ENCODE data around the gene MIOX.

The MIOX gene

DNA sequence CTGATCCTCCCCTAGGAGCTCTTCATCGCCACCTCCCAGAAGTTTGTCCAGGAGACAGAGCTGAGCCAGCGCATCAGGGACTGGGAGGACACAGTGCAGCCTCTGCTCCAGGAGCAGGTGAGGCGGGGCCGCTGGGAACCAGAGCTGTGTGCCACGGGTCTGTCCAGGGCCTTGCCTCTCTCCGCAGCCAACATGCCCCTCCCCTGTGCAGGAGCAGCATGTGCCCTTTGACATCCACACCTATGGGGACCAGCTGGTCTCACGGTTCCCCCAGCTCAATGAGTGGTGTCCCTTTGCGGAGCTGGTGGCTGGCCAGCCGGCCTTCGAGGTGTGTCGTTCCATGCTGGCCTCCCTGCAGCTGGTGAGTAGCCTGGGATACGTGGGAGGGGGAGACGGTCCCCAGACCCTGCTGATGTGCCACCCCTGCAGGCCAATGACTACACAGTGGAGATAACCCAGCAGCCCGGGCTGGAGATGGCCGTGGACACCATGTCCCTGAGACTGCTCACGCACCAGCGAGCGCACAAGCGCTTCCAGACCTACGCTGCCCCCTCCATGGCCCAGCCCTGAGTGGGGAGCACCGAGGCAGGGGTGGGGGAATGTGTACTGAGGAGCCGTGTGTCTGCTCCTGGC, 36.3 kb downstream of the MIOX start:
- TF ChIP-seq, protein P1, sequence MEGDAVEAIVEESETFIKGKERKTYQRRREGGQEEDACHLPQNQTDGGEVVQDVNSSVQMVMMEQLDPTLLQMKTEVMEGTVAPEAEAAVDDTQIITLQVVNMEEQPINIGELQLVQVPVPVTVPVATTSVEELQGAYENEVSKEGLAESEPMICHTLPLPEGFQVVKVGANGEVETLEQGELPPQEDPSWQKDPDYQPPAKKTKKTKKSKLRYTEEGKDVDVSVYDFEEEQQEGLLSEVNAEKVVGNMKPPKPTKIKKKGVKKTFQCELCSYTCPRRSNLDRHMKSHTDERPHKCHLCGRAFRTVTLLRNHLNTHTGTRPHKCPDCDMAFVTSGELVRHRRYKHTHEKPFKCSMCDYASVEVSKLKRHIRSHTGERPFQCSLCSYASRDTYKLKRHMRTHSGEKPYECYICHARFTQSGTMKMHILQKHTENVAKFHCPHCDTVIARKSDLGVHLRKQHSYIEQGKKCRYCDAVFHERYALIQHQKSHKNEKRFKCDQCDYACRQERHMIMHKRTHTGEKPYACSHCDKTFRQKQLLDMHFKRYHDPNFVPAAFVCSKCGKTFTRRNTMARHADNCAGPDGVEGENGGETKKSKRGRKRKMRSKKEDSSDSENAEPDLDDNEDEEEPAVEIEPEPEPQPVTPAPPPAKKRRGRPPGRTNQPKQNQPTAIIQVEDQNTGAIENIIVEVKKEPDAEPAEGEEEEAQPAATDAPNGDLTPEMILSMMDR (IDR thresholded peaks at IDR 0.05) = no peak
- no peak for TF ChIP-seq ZFX (IDR thresholded peaks at IDR 0.05; ENCODE audit: borderline replicate concordance)
- H3K27ac ChIP-seq = peak overlapping the region; percentile 99

DNA sequence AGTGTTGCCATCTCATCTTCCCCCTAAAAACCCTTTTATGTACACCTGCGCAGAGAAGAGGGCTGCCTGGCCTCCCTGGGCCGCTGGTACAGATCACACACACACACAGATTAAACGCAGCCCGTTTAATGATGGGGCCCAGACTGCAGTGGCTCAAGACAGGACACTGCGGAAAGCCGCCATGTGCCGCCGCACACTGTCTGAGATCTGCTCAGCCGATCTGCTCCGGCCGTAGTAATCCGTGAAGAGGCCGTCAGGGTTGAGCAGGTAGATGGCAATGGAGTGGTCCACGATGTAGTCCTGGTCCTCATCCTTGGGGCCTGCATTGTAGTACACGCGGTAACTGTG, 36.8 kb downstream of the MIOX start:
- TF ChIP-seq, protein P1 (IDR thresholded peaks at IDR 0.05) = no peak
- TF ChIP-seq ZFX (IDR thresholded peaks at IDR 0.05; ENCODE audit: borderline replicate concordance) = no peak
- peak overlapping the region; percentile 99 for H3K27ac ChIP-seq

DNA sequence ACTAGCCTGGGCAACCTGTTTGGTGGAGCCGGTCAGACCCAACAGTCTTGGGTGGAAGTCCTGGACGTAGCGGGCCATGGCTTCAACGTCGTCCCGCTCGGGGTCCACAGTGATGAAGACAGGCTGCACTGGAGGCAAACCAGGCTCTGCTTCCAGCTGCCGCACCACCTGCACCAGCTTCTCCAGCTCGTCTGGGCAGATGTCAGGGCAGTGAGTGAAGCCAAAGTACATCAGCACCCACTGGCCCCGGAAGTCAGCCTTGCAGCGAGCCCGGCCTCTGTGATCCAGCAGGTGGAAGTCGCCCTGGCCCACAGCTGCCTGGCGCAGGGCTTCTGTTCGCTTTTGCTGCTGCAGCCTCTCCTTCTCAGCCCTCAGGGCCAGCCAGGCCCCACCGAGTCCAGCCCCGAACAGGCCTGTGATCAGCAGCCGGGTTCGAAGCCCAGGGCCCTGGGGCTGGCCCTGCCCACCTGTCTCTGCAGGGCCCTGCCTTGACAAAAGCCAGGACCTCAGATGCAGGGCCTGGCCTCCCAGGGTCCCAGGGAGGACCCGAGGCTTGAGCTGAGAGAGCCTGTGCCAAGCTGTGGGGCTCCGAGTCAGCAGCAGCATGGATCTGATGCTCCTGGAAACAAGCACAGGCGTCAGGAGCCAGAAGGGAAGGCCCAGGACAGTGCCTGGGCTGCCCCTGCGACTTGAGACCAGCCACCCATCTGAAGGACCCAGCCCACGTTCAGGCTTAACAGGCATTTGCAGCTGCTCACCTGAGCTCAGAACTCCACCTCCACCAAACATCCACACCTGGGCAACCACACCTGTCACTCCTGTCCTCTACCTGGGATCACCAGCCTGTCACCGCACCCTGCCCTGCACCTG, 37.4 kb downstream of the MIOX start:
- no peak for TF ChIP-seq ZFX (IDR thresholded peaks at IDR 0.05; ENCODE audit: borderline replicate concordance)
- TF ChIP-seq, protein P1 (IDR thresholded peaks at IDR 0.05) = no peak
- peak overlapping the region; percentile 99 for H3K27ac ChIP-seq

DNA sequence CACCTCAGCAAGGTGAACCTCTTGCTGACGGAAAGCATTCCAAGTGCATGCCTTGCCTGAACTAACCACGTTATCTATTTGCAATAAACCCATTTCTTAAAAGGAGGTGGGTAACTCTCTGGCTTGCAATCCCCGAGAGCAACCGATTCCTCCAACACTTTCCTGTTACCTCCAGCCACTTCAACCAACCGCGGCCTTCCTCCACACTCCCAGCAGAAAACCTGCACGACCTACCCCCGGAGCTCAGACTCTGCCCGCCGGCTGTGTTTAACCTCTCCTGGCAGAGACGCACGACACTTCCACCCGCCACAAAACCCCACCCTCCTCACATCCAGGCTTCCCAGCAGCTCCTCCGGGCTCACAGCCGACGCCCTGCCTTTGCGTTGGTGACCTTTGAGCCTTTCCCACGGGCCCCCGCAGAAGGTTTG, 38.0 kb downstream of the MIOX start:
- TF ChIP-seq, protein P1 (IDR thresholded peaks at IDR 0.05) = no peak
- TF ChIP-seq ZFX (IDR thresholded peaks at IDR 0.05; ENCODE audit: borderline replicate concordance) = no peak
- H3K27ac ChIP-seq = peak overlapping the region; percentile 99

DNA sequence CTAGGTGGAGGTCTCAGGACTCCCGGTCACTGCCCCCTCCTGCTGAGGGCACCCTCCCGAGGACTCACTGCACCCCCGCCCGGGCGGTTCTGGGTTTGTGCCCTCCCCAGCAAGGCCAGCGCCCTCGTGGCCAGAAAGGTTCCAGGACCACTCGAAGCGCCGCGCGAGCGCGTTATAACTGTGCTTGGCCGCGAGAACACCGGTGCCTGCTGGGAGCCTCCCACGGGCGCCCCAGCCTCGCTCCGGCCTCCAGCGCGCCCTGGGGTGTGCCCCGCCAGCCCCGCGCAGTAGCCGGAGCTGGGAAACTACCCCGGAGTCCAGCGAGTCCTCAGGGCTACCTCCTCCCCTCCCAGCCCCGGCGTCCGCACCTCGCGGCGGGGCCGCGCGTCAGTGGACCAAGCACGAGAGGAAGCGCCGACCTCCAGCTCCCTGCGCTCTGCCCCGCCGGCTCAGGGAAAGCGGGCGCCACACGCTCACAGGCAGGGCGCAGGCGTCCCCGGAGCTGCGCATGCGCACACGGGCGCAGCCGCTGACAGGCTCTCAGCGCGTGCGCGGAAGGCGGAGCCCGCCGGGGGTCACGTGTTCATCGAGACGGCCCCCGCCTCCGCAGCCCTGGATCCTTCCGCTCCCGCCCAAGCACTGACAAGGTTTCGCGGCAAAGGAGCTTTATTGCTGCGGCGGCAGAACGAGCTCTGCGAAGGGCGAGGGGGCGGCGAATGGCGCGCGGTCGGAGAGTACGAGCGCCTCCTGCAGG, 38.6 kb downstream of the MIOX start, which contains the start of gene SCO2:
Gene SCO2 (minus strand): TSS at position 495 of the 754 bp plus-strand sequence. CDS start 1,187 bp downstream, outside the sequence.
- TF ChIP-seq, protein P1 (IDR thresholded peaks at IDR 0.05) = no peak
- no peak for TF ChIP-seq ZFX (IDR thresholded peaks at IDR 0.05; ENCODE audit: borderline replicate concordance)
- H3K27ac ChIP-seq = peak within 1 kb of the TSS; percentile 99

DNA sequence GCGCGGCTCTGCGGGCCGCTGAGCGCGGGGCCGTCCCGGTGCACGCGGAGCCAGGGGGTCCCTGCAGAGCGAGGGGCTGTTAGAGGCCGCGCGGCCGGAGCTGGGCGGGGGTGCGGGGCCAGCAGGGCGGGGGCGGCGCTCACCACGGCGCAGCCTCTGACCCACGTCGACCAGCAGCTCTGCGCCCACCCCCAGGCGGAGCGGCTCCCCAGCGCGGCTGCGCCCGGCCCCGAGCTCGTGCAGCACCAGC, 39.1 kb downstream of the MIOX start:
- no peak for TF ChIP-seq ZFX (IDR thresholded peaks at IDR 0.05; ENCODE audit: borderline replicate concordance)
- TF ChIP-seq, protein P1 (IDR thresholded peaks at IDR 0.05) = peak; percentile 45
- H3K27ac ChIP-seq = peak overlapping the region; percentile 99

Data from 22Rv1 (cell line).